ENCODE measurements around the gene APOE.
"Not testable (repeated sequence)": the region's sequence is repeated elsewhere in the genome, so short reads cannot be mapped to it uniquely, and the experiment has no call there.

The APOE gene

GRCh38 chr19:44872661-44873060 is 32.9 kb upstream of the APOE start:
- Histone ChIP-seq H3K36me3 (ENCODE audit: control insufficient read depth, insufficient read depth, low read length) (peaks cover 90% of the 10 kb centered on the region), H3K9me3 (ENCODE audit: control insufficient read depth, insufficient read depth, low read depth, low read length) (no peaks in the 10 kb centered on the region)

DNA sequence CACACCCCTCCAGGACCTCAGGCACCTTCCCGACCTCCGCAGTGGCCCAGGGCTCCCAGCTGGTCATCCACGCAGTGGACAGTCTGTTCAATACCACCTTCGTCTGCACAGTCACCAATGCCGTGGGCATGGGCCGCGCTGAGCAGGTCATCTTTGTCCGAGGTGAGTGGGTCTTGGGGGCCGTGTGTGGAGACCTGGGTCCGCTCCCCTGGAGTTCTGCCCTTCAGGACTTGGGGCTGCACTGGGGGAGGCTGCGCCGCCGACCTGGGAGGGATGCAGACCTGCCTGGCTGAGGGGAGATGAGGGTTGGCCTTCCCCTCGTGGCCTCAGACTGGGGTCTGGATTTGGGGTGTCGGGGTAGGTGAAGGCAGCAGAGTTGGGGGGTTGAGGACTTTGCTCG is 31.3 kb upstream of the APOE start:
- H3K9ac ChIP-seq (ENCODE audit: low read length): no peak overlapping the region
- no peaks in the 10 kb centered on the region for H3K9me3 ChIP-seq (ENCODE audit: control insufficient read depth, insufficient read depth, low read depth, low read length)
- no peak overlapping the region for H3K4me3 ChIP-seq (ENCODE audit: low read depth, low read length)
- peaks cover 93% of the 10 kb centered on the region for H3K36me3 ChIP-seq (ENCODE audit: control insufficient read depth, insufficient read depth, low read length)
- no peaks in the 10 kb centered on the region for H3K27me3 ChIP-seq (ENCODE audit: control insufficient read depth, insufficient read depth, low read length)
- H3K27ac ChIP-seq (ENCODE audit: low read depth, low read length): no peak overlapping the region
- H3K4me1 ChIP-seq (ENCODE audit: control insufficient read depth, insufficient read depth, low read length): peaks cover 15% of the 10 kb centered on the region

More at GRCh38 chr19:44872661-44873060, 32.9 kb upstream of the APOE start:
- Histone ChIP-seq H3K4me1 (ENCODE audit: control insufficient read depth, insufficient read depth, low read length) (peaks cover 8% of the 10 kb centered on the region; the same call in 1 of the 2 replicates), H3K9ac (ENCODE audit: low read length) (no peak overlapping the region), H3K27ac (ENCODE audit: low read depth, low read length) (no peak overlapping the region), H3K27me3 (ENCODE audit: control insufficient read depth, insufficient read depth, low read length) (no peaks in the 10 kb centered on the region), H3K4me3 (ENCODE audit: low read depth, low read length) (no peak overlapping the region)

DNA sequence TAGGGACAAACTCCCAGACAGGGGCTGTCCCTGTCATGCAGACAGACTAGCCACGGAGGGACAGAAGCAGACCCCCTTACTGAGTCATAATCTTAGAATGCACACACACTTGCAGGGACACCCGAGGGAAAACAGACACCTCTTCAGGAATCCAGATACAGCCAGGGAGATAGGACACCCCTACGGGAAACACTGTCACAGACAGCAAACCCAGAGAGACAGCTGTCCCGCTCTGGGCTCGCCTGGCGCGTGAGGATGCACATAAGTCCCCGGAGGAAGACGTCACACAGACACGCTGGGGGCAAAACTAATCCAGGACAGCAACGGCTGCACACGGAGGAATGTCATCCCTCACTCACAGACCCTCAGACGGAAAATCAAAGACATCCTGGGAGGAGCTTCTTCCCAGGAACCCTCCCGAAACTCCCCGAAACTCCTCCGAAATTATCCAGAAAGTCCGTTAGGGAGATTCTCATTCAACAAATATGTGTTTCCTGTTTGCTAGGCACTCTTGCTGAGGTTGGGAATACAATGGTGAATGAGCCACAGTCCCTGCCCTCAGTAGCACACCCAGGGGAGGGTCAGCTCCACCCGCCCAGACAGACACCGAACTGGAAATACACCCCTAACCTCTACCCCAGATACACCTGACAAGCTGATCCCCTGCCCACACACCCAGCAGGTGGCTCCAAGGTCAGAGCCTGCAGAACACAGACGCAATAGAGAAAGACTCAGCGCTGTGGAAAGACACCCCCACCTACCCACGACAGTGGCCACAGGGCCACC is 29.7 kb upstream of the APOE start:
- no peaks in the 10 kb centered on the region for H3K9me3 ChIP-seq (ENCODE audit: control insufficient read depth, insufficient read depth, low read depth, low read length)
- no peaks in the 10 kb centered on the region for H3K27me3 ChIP-seq (ENCODE audit: control insufficient read depth, insufficient read depth, low read length)
- peaks cover 88% of the 10 kb centered on the region for H3K36me3 ChIP-seq (ENCODE audit: control insufficient read depth, insufficient read depth, low read length)
- peaks cover 21% of the 10 kb centered on the region for H3K4me1 ChIP-seq (ENCODE audit: control insufficient read depth, insufficient read depth, low read length)
- H3K27ac ChIP-seq (ENCODE audit: low read depth, low read length): no peak overlapping the region
- no peak overlapping the region for H3K4me3 ChIP-seq (ENCODE audit: low read depth, low read length)
- H3K9ac ChIP-seq (ENCODE audit: low read length): no peak overlapping the region

- H3K9ac ChIP-seq (ENCODE audit: low read length): no peak overlapping the region
- H3K27me3 ChIP-seq (ENCODE audit: control insufficient read depth, insufficient read depth, low read length): no peaks in the 10 kb centered on the region
- H3K4me1 ChIP-seq (ENCODE audit: control insufficient read depth, insufficient read depth, low read length): peaks cover 28% of the 10 kb centered on the region
- no peak overlapping the region for H3K27ac ChIP-seq (ENCODE audit: low read depth, low read length)
- peaks cover 76% of the 10 kb centered on the region for H3K36me3 ChIP-seq (ENCODE audit: control insufficient read depth, insufficient read depth, low read length)
- H3K9me3 ChIP-seq (ENCODE audit: control insufficient read depth, insufficient read depth, low read depth, low read length): no peaks in the 10 kb centered on the region
- no peak overlapping the region for H3K4me3 ChIP-seq (ENCODE audit: low read depth, low read length)
These were observed 28.6 kb upstream of the APOE start for GRCh38 chr19:44876930-44877535.

GRCh38 chr19:44878120-44878865 is 27.3 kb upstream of the APOE start:
- H3K9ac ChIP-seq (ENCODE audit: low read length): no peak overlapping the region
- no peak overlapping the region for H3K27ac ChIP-seq (ENCODE audit: low read depth, low read length)
- peaks cover 66% of the 10 kb centered on the region for H3K36me3 ChIP-seq (ENCODE audit: control insufficient read depth, insufficient read depth, low read length)

DNA sequence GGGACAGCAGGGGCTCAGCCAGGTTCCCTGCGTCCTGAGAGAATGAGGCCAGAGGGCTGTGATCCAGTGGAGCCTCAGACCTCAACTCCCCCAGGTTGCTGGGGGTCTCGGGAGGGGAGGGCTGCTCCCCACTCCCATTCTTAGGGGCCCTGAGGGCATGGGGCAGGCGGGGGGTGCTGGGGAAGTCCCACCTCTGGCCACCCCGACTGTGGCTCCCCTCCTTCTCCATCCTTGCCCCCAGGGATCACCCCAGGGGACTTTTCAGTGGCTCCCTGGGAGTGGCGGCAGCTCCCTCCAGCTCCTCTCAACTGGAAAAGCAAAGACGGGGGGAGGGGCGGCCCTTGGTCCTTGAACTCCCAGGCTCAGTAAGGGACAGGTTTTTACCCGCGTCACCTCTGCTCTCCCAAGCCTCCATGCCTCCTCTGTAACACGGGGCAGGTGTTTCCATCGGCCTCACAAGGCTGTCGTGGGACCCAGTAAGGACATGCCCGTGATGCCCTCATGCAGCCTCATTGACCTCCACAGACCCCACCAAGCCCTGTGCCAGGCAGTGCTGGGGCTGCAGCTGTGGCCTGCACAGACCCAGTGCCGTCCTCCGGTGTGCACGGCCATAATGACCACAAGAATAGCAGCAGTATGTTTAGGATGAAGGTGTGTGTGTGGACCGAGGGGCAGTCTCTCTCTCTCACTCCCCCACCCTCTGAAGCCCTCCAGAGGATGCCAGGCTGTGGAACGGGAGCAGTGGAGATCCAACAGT is 26.1 kb upstream of the APOE start:
- H3K4me1 ChIP-seq (ENCODE audit: control insufficient read depth, insufficient read depth, low read length): peaks cover 32% of the 10 kb centered on the region
- H3K9me3 ChIP-seq (ENCODE audit: control insufficient read depth, insufficient read depth, low read depth, low read length): no peaks in the 10 kb centered on the region
- no peak overlapping the region for H3K27ac ChIP-seq (ENCODE audit: low read depth, low read length)
- no peak overlapping the region for H3K9ac ChIP-seq (ENCODE audit: low read length)
- H3K36me3 ChIP-seq (ENCODE audit: control insufficient read depth, insufficient read depth, low read length): peaks cover 63% of the 10 kb centered on the region
- H3K4me3 ChIP-seq (ENCODE audit: low read depth, low read length): no peak overlapping the region
- H3K27me3 ChIP-seq (ENCODE audit: control insufficient read depth, insufficient read depth, low read length): no peaks in the 10 kb centered on the region

More at GRCh38 chr19:44878120-44878865, 27.3 kb upstream of the APOE start:
- H3K4me1 ChIP-seq (ENCODE audit: control insufficient read depth, insufficient read depth, low read length): peaks cover 32% of the 10 kb centered on the region
- no peaks in the 10 kb centered on the region for H3K27me3 ChIP-seq (ENCODE audit: control insufficient read depth, insufficient read depth, low read length)
- H3K4me3 ChIP-seq (ENCODE audit: low read depth, low read length): no peak overlapping the region
- no peaks in the 10 kb centered on the region for H3K9me3 ChIP-seq (ENCODE audit: control insufficient read depth, insufficient read depth, low read depth, low read length)

- peaks cover 57% of the 10 kb centered on the region for H3K36me3 ChIP-seq (ENCODE audit: control insufficient read depth, insufficient read depth, low read length)
- no peak overlapping the region for H3K4me3 ChIP-seq (ENCODE audit: low read depth, low read length)
- H3K27me3 ChIP-seq (ENCODE audit: control insufficient read depth, insufficient read depth, low read length): no peaks in the 10 kb centered on the region
- no peaks in the 10 kb centered on the region for H3K9me3 ChIP-seq (ENCODE audit: control insufficient read depth, insufficient read depth, low read depth, low read length)
- no peak overlapping the region for H3K27ac ChIP-seq (ENCODE audit: low read depth, low read length)
- H3K9ac ChIP-seq (ENCODE audit: low read length): no peak overlapping the region
- peaks cover 29% of the 10 kb centered on the region for H3K4me1 ChIP-seq (ENCODE audit: control insufficient read depth, insufficient read depth, low read length)
These were observed 23.5 kb upstream of the APOE start for GRCh38 chr19:44882063-44882462.

- H3K27me3 ChIP-seq (ENCODE audit: control insufficient read depth, insufficient read depth, low read length); H3K4me3 ChIP-seq (ENCODE audit: low read depth, low read length); H3K9me3 ChIP-seq (ENCODE audit: control insufficient read depth, insufficient read depth, low read depth, low read length); H3K9ac ChIP-seq (ENCODE audit: low read length); H3K27ac ChIP-seq (ENCODE audit: low read depth, low read length): not testable (repeated sequence)
- H3K4me1 ChIP-seq (ENCODE audit: control insufficient read depth, insufficient read depth, low read length): peaks cover 24% of the 10 kb centered on the region
- H3K36me3 ChIP-seq (ENCODE audit: control insufficient read depth, insufficient read depth, low read length): peaks cover 55% of the 10 kb centered on the region
These were observed 22.8 kb upstream of the APOE start for GRCh38 chr19:44882619-44883397.

GRCh38 chr19:44883922-44884321 is 21.7 kb upstream of the APOE start:
- no peak overlapping the region for H3K4me3 ChIP-seq (ENCODE audit: low read depth, low read length)
- no peak overlapping the region for H3K9ac ChIP-seq (ENCODE audit: low read length)
- peaks cover 52% of the 10 kb centered on the region for H3K36me3 ChIP-seq (ENCODE audit: control insufficient read depth, insufficient read depth, low read length)
- H3K27me3 ChIP-seq (ENCODE audit: control insufficient read depth, insufficient read depth, low read length): no peaks in the 10 kb centered on the region
- no peak overlapping the region for H3K27ac ChIP-seq (ENCODE audit: low read depth, low read length)
- H3K4me1 ChIP-seq (ENCODE audit: control insufficient read depth, insufficient read depth, low read length): peaks cover 21% of the 10 kb centered on the region
- no peaks in the 10 kb centered on the region for H3K9me3 ChIP-seq (ENCODE audit: control insufficient read depth, insufficient read depth, low read depth, low read length)

DNA sequence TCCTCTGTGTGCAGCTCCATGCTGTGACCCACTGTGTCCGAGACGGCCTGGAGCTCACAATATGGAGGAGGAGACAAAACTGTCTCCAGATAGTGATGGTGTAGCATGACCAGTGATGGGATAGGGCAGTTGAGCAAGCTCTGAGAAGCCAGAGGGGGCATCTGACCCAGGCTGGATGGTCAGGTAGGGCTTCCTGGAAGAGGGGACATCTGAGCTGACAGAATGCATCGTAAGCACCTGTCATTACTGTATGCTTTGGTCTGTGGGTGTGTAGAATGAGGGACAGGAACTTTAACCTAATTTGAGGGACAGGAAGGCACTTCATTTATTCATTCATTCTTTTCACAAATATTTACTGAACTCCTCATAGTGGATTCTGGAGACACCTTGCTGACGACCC is 21.0 kb upstream of the APOE start:
- H3K4me1 ChIP-seq (ENCODE audit: control insufficient read depth, insufficient read depth, low read length): peaks cover 15% of the 10 kb centered on the region
- no peak overlapping the region for H3K9ac ChIP-seq (ENCODE audit: low read length)
- no peaks in the 10 kb centered on the region for H3K27me3 ChIP-seq (ENCODE audit: control insufficient read depth, insufficient read depth, low read length)
- H3K9me3 ChIP-seq (ENCODE audit: control insufficient read depth, insufficient read depth, low read depth, low read length): no peaks in the 10 kb centered on the region
- no peak overlapping the region for H3K27ac ChIP-seq (ENCODE audit: low read depth, low read length)
- no peak overlapping the region for H3K4me3 ChIP-seq (ENCODE audit: low read depth, low read length)
- H3K36me3 ChIP-seq (ENCODE audit: control insufficient read depth, insufficient read depth, low read length): peaks cover 49% of the 10 kb centered on the region

Measured in HUES6 (cell line).